Astrocyte of the spinal cord (primary cell): ENCODE measurements around the gene HSPG2.

ENCODE experiments used
- DNase-seq: peaks from one replicate; pipeline ENCODE4 v3.0.0; 2011; ENCODE audit warnings: low read depth, low spot score
- H3K4me3 ChIP-seq: 2 replicates; pipeline ENCODE4 v1.5.1; 2011; ENCODE audit warnings: low read depth, mild to moderate bottlenecking, low read length, moderate library complexity
- in situ Hi-C: cut with HindIII; loops from 2 replicates; pipeline ENCODE4 v1.10.0; 2017; ENCODE audit warnings: low sequenced_read_pairs
- TF ChIP-seq, protein P1 (sequence below): IDR thresholded peaks from 2 replicates; pipeline ENCODE4 v1.5.1; 2012; ENCODE audit warnings: low read depth, mild to moderate bottlenecking, low read length, inconsistent platforms

HSPG2 gene

DNA sequence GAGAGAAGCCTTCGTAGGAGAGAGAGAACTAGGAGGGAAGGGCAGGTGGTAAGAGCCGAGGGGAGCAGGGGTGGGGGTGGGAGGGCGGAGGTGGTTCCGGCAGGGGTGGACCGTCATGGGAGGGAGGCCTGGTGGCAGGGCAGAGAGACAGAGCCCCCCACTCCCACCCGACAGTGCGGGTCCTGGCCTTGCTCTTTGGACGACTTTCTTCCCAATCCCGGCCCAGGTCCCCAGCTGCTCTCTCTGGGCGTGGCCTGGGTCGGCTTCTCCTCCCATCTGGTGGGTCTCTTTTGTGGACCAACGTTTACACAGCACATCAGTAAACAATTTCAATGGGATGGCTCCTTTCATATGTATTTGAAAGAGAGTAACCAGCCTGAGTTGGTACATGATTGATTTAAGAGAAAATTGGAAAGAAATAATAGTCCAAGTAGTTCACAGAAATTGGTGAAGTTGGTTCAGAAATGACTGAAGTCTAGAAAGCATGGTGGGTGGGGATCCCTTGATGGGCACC, 68.1 kb downstream of the HSPG2 start:
- in situ Hi-C loops, result no loop called here
- TF ChIP-seq, protein P1, sequence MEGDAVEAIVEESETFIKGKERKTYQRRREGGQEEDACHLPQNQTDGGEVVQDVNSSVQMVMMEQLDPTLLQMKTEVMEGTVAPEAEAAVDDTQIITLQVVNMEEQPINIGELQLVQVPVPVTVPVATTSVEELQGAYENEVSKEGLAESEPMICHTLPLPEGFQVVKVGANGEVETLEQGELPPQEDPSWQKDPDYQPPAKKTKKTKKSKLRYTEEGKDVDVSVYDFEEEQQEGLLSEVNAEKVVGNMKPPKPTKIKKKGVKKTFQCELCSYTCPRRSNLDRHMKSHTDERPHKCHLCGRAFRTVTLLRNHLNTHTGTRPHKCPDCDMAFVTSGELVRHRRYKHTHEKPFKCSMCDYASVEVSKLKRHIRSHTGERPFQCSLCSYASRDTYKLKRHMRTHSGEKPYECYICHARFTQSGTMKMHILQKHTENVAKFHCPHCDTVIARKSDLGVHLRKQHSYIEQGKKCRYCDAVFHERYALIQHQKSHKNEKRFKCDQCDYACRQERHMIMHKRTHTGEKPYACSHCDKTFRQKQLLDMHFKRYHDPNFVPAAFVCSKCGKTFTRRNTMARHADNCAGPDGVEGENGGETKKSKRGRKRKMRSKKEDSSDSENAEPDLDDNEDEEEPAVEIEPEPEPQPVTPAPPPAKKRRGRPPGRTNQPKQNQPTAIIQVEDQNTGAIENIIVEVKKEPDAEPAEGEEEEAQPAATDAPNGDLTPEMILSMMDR, result no peak
- no peak for DNase-seq
- H3K4me3 ChIP-seq, result no peak overlapping the region

GRCh38 chr1:21868482-21868881, 68.6 kb downstream of the HSPG2 start:
- H3K4me3 ChIP-seq, result no peak overlapping the region
- in situ Hi-C loops, result no loop called here
- TF ChIP-seq, protein P1, result no peak
- DNase-seq, result no peak

GRCh38 chr1:21867451-21867996, 69.6 kb downstream of the HSPG2 start:
- no peak for DNase-seq
- H3K4me3 ChIP-seq, result no peak overlapping the region
- TF ChIP-seq, protein P1, result no peak
- in situ Hi-C loops, result no loop called here

- H3K4me3 ChIP-seq, result no peak overlapping the region
- in situ Hi-C loops, result no loop called here
- no peak for DNase-seq
- TF ChIP-seq, protein P1, result no peak
Measured at GRCh38 chr1:21866707-21867043, 70.4 kb downstream of the HSPG2 start.

DNA sequence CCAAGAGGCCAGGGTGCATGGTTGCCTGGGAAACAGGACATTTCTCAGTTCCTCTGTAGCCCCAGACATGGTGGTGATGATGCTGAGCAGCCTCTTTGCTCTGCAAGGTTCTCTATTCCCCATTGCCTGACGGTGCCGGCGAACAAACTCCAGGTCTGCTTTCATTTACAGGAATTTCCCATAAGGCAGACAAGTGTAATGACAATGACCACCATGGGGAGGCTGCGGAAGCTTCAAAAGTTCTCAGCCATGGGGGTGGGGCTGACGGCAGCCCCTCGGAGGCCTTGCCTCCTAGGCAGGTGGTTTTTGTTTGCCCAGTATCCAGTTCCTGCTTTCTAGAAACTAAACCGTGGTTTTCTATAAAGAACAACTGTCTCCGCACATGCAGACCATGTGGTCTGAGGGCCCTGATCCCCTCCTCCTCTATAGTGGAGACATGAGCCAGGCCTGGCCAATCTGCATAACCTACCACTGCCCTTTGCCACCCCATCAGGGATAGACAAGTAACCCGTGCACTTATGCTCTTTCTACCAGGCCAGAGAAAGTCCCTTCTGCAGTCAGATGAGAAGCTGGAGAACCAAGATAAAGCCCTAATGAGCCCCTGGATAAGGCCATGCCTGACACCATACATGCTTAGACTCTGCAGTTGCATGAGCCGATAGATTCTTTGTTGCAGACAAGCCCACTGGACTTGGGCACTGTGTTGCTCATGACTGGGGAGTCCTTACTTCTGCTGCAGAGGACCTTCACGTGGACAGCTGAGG, 71.0 kb downstream of the HSPG2 start:
- in situ Hi-C loops, result no loop called here
- TF ChIP-seq, protein P1, result no peak
- no peak overlapping the region for H3K4me3 ChIP-seq
- no peak for DNase-seq

DNA sequence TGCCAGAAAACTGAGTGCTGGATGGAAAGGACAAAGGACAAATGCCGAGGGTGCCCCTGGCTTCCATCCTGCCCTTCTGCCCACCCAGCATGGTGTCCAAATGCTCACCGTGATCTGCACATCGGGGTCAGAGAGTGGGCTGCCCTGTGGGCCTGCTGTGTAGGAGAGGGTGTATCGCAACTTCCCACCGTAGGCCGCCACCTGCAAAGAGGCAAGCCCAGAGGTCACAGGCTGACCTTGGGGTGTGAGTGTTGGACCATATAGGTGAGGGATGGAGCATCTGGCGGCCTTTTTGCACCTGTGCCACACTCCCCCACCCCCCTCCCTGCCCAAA, 71.5 kb downstream of the HSPG2 start:
- no peak overlapping the region for H3K4me3 ChIP-seq
- DNase-seq, result no peak
- TF ChIP-seq, protein P1, result no peak
- in situ Hi-C loops, result no loop called here
